HG03439 (cell line): Measurements from ENCODE around the gene VWF.
"Not testable (repeated sequence)": the region's sequence is repeated elsewhere in the genome, so short reads cannot be mapped to it uniquely, and the experiment has no call there.

Source experiments
- ATAC-seq: cut with Tn5 transposase; IDR thresholded peaks from one replicate; pipeline ENCODE4 v1.9.1; 2021; ENCODE audit warnings: mild to moderate bottlenecking, moderate library complexity; ENCODE audit not compliant: unreplicated experiment

The VWF gene

GRCh38 chr12:6146509-6146908 is 22.0 kb upstream of the VWF start:
- ATAC-seq = no peak

- no peak for ATAC-seq
Measured at GRCh38 chr12:6145564-6145963, 21.1 kb upstream of the VWF start.

GRCh38 chr12:6143303-6143675 is 18.8 kb upstream of the VWF start:
- ATAC-seq = no peak

GRCh38 chr12:6142368-6143302 is 18.2 kb upstream of the VWF start:
- not testable (repeated sequence) for ATAC-seq

GRCh38 chr12:6141731-6142367 is 17.4 kb upstream of the VWF start:
- not testable (repeated sequence) for ATAC-seq

- ATAC-seq = no peak
Measured at GRCh38 chr12:6140651-6141447, 16.4 kb upstream of the VWF start.

- no peak for ATAC-seq
Measured at GRCh38 chr12:6135071-6135470, 10.6 kb upstream of the VWF start.

- ATAC-seq = no peak
Measured at GRCh38 chr12:6133642-6134041, 9.2 kb upstream of the VWF start.

GRCh38 chr12:6132496-6132895 is 8.0 kb upstream of the VWF start:
- ATAC-seq = no peak

- ATAC-seq = no peak
Measured at GRCh38 chr12:6125310-6125608, 789 bp upstream of the VWF start.

GRCh38 chr12:6123258-6123657 is 1.2 kb downstream of the VWF start:
- no peak for ATAC-seq

- ATAC-seq = no peak
Measured at GRCh38 chr12:6122201-6122600, 2.3 kb downstream of the VWF start.

GRCh38 chr12:6120796-6121473 is 3.5 kb downstream of the VWF start:
- ATAC-seq = no peak

- no peak for ATAC-seq
Measured at GRCh38 chr12:6118891-6119568, 5.4 kb downstream of the VWF start.

GRCh38 chr12:6116471-6117021 is 7.9 kb downstream of the VWF start:
- no peak for ATAC-seq

GRCh38 chr12:6115389-6115788 is 9.1 kb downstream of the VWF start:
- ATAC-seq = no peak

GRCh38 chr12:6114476-6114870 is 10.0 kb downstream of the VWF start:
- no peak for ATAC-seq

GRCh38 chr12:6113691-6114475 is 10.6 kb downstream of the VWF start:
- no peak for ATAC-seq

- no peak for ATAC-seq
Measured at GRCh38 chr12:6112004-6112403, 12.5 kb downstream of the VWF start.

- no peak for ATAC-seq
Measured at GRCh38 chr12:6110006-6110405, 14.5 kb downstream of the VWF start.
